CD4-positive, alpha-beta T cell treated with Interleukin-15 for 1 hour (primary cell): Measurements from ENCODE around the gene GJA5.
"Not testable (repeated sequence)": the region's sequence is repeated elsewhere in the genome, so short reads cannot be mapped to it uniquely, and the experiment has no call there.

Experiments
- DNase-seq: peaks from one replicate; pipeline ENCODE4 v3.0.0-alpha.2; 2020

GJA5 gene

DNA sequence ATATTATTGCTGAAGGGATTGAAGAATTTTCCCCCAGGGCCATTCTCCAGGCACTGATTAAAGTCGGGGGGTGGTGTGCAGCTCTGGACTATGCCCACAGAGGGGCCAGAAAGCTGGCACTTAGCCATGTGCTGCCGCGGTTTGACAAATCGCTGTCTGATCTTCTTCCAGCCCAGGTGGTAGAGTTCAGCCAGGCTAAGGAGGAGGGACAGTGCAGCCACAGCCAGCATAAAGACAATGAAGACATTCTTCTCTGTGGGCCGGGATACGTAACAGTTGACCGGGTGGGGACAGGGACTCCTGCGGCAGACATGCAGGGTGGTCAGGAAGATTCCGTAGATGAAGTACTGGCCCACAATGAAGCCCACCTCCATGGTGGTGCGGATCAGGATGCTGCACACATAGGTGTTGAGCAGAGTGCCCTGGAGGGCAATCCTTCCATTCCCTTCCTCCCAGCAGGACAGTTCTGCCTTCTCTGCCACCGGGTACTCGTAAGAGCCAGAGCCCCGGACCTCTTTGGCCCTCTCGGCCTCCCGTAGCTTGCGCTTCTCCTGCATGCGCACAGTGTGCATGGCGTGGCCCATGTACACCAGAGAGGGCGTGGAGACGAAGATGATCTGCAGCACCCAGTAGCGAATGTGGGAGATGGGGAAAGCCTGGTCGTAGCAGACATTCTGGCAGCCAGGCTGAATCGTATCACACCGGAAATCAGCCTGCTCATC is 1.9 kb downstream of the GJA5 start:
- DNase-seq = no peak

DNA sequence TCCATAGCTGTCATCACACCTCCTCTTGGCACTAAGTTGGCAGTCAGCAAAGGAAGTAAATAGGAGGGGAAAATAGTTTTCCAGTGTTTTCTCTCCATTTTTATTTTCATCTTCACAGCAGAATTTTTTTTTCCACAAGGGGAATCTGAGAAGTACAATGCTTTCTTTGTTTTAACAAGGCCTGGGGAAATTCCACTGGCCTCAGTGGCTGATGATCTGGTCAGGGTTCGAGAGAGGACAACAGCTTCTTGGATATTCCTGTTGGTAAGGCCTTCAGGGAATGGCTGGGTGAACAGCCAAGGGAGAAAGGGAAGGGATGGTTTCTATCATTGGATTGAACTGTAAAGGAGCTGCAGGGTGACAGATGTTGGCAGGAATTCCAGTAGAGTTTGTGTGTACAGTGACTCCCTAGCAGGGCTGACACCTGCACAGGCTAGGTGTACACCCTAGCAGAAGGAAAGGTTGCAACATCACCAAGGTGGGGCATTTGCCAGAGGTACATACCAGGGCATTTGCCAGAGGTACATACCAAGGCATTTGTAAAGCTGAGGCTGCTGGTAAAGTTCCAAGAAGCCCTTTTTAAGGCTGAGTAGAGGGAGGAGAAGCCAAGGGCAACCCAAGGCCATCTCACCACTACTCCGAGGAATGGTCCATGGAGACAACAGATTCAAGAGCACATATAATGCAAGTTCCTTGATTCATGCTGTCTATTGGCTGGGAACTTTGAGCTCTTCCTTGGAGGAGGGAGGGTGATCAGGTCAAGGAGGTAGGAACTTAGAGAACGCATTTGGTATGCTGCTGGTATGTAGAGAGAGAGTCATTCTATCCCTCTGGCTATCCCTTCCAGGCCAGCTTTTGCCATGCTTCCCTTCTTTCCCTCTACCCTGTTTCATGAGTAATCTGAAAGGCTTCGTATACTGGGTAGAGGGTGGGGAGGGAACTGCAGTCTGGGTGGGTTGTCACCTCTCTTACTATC is 3.1 kb downstream of the GJA5 start:
- DNase-seq = no peak

DNA sequence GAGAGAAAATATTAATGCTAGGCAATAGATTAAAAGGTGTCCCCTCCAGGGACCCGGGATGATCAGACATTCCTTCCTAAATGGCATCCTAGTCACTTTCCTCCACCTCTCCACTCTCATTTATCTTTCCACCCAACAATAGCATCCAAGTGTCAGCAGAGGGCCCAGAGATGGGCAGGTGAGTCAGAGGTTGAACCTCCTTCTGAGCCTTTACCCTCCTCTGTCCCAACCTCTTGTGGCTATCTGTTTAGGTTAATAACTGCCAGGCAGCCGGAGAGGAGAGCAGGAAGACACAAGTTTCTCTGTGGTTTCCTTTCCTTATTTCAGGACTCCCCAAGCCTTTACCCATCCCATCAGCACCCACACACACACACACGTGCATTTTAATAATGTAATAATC is 4.1 kb downstream of the GJA5 start:
- DNase-seq = no peak

DNA sequence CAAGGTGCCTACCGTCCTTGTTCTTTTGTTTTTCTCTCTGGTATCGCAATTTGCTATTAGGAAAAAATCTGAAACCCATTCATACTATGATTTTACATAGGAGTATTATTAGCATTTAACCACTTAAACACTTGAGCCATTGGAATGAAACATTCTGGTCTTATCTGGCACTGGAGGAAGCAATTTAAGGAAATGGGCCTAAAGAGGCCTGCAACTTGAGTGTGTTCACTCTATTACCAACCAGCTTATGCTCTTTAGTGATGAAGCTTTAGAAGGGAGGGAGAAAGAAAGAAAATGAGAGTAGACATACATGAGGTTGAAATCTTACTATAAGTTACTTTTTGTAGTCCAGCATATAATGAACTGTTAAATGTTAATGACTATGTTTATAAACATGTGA is 5.7 kb downstream of the GJA5 start:
- no peak for DNase-seq

DNA sequence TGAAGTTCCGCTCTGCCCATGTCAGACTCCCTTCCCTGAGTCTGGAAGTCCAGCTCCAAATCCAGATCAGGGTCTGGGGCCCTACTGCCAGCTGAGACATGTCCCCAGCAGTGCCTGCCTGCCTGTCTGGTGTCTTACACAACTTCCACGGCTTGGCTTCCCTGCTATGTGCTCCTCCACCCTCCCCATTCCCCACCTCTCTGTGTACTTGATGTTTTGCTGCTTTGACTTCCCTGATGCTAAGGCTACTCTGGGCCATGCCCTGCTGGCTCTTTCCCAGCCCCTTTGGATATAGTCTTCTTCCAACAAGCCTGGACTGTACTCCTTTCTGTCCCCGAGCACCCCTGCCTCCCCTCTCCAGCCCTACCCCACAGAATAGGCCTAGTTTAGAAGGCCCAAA is 7.3 kb downstream of the GJA5 start:
- no peak for DNase-seq

DNA sequence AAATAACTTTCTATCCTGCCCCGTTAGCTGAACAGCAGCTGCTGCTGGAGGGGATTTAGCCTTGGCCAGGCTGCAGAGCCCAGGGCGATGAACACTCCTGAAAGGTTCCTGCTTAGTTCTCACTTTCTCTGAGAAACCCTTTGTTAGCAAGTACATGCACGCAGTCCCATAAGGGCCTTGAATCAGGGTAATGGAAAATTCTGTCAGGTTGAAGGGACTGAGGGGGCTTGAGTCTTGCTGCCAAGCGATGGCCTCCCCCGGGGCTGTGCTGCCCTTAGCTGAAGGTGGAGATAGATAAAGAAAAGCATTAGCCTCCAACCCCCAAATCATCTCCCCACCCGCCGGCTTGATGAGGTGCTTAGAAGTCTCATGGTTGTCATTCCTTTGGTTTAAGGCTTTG is 7.9 kb downstream of the GJA5 start:
- DNase-seq = no peak

DNA sequence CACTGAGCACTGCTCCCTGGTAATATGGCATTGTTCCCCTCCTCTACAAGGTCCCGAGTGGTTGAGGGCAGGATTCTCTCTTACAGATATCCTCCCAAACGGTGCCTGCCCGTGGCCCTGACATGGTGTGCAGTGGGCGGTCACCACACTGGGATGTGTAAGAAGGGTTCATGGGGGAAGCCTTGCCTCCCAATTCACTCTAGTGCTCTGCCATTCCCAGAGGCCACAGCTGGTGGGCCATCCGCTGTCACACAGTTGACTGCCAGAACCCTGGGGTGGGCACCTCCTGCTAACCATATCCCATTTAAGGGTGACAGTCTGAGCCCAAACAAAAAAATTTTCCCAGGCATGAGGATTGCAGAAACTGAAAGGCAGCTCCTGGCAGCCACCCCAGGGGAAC is 9.1 kb downstream of the GJA5 start:
- DNase-seq = no peak

DNA sequence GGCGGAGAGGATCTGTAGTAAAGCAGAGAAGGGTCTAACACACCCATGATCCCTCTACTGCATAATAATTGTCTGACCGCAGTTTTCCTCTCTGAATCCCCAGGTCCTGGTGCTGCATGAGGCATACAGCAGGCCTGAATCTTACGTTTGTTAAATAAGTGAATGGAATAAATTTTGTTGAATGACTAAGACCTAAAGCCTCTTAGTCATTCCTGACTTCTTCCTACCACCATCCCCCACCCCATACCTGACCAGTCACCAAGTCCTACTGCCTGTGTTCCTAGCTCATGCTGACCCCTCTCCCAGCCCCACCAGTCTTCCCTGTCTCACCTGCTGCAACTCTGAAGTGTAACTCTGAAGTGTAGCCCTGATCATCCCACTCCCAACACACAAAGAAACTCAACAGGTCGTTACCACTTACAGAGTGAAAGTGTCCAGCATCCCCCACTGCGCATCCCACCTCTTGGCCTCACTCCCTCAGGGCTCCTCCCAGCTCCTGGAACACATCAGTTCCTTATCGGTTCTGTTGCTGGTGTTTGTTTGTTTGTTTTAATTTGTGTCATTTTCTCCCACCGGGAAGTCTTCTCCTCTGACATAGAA is 9.7 kb downstream of the GJA5 start:
- no peak for DNase-seq

DNA sequence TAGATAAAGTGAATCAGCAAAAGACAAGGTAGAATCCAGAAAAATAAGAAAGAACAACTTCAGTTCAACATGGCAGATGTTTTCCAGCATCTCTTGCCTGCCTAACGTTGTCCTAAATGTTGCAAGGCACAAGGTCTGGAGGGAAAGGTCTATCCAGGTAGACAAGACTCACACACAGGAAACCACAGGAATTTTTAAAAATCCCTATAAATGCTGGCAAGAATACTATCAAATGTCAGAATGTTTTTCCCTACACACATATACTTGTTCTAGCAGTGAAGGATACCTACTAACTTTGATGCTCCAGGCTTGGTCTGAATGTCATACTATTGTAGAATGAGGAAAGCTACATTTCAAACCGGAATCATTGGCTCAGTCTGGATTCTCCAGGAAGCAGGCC is 10.6 kb downstream of the GJA5 start:
- DNase-seq = no peak

DNA sequence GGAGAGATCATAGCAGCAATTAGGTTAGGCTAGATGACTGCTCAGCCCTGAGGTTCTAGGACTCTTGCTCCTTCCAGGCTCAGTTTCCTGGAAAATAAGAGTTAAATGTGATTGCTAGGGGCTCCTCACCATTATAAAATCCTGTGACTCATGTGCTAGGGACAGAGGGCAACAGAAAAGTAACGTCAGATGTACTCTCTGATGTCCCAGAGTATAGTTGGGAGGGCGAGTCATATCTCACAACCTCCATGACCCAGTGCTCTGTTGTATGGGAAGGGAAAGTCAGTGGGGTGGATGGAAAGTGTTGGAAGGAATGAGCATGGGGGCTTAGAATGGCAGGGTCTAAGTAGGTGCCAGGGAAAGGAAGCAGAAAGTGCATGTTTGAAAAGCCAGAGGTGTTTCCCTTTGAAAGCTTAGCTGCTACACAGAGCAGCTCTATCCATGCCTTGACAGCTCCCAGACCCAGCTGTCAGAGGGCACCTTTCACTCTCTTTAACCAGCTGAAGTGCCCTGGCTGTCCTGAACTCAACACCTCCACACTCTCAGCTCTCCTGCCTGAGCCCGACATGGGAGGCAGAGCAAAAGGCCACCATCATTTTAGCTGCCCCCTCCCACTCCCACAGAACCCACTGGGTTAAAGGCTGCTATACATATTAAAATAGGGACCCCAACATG is 11.6 kb downstream of the GJA5 start:
- DNase-seq = no peak

DNA sequence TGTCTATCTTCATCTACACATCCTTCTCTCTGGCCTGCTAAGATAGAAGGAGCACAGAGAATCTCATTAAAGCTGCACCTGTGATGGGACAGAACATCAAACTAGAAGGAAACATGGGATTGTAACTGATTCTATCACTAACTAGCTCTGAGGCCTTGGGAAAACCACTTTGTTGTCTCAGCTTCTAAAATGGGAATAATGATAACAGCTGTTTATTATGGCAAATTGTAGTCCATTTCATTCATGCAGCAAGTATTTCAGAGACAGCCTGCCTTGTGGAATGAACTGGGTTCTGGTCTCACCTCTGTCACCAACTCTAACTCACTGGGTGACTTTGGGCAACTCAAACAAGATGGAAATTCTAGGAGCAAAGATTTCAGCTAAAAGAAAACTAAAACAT is 12.4 kb downstream of the GJA5 start:
- no peak for DNase-seq

DNA sequence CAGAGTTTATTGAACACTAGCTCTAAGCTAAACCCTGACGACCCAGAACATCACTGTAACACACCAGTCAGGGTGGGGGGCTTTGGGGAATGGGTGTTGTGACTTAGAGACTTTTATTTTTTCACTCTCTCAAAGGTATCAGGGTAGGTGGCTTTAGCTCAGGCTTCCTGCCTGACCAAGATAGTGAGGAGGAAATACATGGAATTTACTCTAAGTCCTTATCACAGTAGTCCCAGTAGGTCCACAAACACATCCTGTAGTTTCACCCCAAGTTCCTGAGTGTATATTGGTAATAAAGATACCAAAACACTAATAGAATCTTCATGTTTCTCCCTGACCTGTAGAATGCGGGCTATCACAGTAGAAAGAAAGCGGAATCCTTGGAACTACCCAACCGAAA is 15.1 kb downstream of the GJA5 start:
- no peak for DNase-seq

DNA sequence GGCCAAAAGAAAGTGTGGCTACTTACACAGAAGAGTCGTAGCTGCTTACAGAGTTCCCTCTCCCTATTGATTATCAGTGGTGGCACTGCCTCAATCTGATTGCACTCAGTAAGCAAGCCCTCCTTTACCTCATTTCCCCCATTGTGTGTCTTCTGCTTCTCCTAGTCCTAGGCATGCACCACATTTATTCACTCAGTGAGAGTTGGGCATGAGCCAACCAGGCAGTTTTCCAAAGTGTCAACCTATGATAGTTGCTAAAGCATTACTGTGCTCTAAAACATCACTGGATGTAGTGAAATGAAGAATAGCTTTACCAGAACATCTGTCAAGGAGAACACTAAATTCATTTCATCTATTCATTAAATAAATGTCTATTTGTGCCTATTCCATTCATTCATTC is 19.3 kb downstream of the GJA5 start:
- DNase-seq = no peak

DNA sequence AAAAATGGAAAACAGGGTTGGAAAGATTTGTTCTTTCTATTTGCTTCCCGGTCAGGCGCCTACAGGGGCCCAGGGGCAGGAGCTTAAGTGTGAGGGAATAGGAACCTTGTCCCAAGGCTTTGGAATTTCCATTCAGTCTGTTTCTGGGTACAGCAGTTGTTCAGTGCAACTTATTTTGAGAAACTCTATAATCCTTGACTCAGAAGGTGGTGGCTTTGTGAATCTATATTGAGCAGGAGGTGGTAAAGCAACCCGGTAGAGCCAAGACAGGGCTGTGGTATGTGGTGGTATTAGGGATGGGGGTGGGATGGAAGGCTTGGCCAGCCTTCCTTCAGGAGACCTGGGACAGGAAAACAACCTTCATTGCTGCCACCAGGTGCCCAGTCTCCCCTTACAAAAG is 20.0 kb downstream of the GJA5 start:
- no peak for DNase-seq

DNA sequence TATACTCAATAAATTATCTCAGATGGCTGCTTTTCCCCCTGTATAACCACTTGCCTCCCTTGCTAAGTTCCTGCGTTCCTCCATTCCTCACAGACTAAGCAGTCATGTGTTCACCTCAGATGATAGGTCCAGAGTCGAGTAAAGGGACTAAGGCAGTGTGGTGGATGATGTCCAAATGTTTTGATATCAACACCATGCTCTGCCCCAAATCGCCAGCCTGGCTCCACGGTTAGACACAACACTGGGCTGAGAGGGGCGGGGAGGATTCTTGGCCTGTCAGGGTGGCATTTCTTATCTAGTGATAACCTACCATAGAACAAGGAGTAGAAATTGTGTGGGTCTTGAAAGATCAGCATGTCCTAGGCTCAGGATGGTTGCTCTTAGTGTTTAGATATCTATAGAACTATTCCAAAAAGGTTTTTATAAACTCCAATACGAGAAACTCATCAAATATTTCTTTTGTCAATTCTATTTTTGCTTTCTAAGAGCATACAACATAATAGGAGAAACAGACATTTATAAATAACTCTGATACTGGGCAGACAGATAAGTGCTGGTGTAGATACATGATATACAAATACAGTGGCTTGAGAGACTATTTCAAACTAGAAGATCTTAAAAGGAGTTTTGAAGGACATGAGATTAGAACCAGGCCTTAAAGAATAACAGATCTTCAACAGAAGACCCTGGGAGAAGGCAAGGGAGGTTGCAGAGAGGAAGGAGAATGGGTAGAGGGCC is 21.5 kb downstream of the GJA5 start:
- no peak for DNase-seq

DNA sequence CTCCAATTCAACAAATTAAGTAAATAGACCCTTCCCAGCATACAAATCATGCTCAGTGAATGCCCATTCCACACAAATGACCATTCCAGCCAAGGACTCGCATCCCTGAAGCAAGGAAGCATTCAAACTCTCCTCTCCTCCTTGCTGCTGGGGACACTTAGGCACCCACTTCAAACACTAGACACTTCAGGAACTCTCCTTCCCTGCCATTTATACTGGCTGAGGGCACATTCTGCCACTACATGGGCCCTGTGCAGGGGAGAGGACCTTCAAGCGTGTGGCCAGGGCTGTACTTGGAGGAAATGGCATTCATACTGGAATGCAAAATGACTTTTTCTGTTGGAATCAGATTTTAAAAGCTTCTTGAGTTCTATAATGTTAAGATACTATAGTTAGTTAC is 22.3 kb downstream of the GJA5 start:
- DNase-seq = no peak

DNA sequence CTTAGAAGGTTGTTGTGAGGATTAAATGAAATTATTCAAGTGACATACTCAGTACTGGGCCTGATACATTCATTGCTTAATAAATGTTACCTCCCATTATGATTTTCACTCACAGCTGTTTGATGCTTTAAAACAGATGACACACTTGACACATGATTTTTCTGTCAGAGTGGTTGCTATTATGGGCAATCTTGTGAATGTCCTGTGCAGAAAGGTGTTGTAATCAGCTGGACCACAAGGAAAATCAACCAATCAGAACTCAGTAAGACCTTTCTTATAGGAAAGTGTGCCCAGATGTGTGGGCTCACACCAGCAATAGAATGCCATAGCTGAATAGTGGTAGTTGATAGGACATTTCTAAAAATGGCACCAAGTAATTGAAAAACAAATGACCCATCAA is 23.5 kb downstream of the GJA5 start:
- DNase-seq = no peak

DNA sequence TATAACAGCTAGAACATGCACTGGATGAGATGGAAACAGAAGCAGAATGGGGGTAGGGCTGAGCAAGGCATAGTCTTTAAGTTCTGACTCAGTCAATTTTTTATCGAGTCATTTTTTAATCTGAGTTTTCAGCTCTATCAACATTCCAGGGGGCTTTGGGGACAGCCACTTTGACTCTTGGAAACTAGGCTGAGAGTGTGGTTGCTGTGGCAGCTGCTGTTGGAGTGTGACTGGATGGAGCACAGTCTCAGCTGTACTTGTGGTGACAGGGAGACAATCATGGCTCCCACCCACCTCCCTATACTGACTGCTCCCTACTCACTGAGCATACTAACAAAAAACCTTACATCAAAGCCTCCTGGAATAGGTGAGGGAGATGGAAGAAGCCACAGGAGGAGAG is 25.0 kb downstream of the GJA5 start:
- no peak for DNase-seq

DNA sequence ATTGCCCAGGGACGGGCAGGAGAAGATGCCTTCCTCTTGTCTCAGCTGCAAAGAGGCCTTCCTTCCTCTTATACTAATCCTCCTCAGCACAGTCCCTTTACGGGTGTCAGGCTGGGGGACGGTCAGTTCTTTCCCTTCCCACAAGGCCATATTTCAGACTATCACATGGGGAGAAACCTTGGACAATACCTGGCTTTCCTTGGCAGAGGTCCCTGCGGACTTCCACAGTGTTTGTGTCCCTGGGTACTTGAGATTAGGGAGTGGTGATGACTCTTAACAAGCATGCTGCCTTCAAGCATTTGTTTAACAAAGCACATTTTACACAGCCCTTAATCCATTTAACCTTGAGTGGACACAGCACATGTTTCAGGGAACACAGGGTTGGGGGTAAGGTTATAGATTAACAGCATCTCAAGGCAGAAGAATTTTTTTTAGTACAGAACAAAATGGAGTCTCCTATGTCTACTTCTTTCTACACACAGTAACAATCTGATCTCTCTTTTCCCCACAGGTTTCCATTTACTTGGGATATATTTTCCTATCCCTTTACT is 26.0 kb downstream of the GJA5 start:
- not testable (repeated sequence) for DNase-seq

DNA sequence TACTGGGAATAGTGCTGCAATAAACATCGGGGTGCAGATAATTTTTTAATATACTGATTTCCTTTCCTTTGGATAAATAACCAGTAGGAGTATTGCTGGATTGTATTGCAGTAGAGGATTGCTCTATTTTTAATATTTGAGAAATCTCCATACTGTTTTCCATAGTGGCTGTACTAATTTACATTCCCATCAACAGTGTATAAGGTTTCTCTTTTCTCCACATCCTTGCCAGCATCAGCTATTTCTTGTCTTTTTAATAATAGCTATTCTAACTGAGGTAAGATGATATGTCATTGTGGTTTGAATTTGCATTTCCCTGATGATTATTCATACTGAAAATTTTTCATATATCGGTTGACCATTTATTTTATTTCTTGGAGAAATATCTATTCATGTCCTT is 31.1 kb downstream of the GJA5 start:
- no peak for DNase-seq

DNA sequence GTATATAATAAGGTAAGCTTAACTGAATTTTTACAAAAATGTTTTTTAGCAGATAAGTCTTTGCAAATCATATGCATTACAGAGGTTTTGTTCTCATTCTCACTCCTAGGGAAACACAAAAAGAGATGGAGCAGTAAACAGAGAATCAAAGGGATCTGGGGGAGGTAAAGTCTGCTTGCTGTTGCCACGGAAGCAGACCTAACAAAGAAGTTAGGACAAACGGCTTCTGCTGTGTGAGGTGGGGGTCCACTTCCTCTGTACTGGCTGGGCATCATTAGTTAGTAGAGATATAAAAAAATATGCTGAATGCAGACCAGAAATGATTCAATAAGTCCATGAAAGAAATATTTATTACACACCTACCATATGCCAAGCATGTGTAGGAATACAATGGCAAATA is 34.2 kb downstream of the GJA5 start:
- no peak for DNase-seq

DNA sequence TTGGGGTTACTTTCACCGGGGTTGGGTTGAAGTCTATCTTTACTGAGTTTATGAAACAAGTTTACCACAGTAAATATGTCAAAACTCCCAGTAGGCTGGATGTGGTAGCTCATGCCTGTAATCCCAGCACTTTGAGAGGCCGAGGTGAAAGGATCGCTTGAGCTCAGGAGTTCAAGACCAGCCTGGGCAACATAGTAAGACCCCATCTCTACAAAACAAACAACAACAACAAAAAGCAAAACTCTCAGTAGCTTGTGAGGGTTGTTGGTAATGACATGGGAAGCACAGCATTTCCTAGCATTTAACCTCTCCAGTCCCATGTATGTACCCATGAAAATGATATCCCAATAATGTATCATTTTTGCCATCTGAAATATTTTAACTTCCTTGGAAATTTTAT is 34.7 kb downstream of the GJA5 start:
- DNase-seq = no peak
